NCI-H1092 (cell line): ENCODE data around the gene ARHGAP21.
"Not testable (repeated sequence)": the region's sequence is repeated elsewhere in the genome, so short reads cannot be mapped to it uniquely, and the experiment has no call there.

Experiments used
- DNase-seq: peaks from one replicate; lab custom pipeline; 2025; lab: John Stamatoyannopoulos, UW

The ARHGAP21 gene

DNA sequence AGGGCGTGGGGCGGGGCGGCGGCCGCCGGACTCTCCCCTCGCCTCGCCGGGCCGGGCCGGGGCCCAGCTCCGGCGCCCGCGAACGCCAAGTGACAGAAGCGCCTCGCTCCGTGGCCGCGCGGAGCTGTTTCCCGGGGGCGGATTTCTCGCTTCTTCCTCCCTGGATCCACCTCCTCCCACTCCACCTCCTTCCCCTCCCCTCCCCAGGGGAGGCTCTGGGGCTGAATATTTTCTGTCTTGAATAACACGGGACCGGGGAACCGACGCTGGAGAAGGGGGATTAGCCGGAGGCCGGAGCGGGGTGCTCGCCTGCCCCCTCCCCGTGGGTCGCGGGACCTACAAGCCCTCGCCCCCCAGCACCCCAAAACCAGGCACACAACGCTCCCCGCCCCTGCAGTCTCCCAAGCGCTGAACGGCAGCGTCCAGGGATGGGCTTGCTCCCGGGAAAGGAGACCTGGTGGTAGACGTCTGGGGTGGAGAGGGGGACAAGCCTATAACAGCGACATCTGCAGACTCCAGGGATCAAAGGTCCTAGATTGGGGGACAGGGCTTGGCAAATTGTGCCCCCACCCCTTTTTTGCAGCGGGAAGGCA lies at the start of gene ARHGAP21:
ARHGAP21 (minus strand) TSS at position 100 of the 593 bp plus-strand sequence. CDS start 1,988 bp downstream, outside the sequence.
- peak; percentile 22 for DNase-seq

DNA sequence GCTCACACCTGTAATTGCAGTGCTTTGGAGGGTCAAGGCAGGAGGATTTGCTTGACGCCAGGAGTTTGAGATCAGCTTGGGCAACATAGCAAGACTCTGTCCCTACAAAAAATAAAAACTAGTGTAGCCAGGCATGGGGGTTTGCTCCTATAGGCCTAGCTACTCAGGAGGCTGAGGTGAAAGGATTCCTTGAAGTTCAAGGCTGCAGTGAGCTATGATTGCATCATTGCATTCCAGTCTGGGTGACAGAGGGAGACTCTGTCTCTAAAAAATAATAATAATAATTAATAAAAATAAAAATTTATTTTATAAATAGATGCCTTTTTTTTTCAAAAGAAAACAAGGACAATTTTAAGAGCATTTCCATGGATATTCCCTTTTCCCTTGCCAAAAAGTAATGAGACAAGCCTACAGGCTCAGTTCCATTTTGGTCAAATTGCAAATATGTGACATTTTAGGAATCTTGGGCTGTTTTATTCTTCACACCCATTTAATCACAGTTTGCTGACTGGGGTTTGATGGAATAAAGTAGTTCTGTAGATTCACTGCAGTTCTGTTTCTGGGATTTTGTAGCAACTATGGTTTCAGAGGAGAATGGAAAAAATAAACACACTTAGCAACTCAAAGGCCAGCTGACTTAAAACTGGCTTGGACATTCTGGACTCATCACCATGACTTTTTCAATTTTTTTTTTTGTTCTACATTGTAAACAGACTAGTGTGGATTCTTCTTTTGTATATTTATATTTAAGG lies 48.4 kb upstream of the ARHGAP21 start:
- no peak for DNase-seq

DNA sequence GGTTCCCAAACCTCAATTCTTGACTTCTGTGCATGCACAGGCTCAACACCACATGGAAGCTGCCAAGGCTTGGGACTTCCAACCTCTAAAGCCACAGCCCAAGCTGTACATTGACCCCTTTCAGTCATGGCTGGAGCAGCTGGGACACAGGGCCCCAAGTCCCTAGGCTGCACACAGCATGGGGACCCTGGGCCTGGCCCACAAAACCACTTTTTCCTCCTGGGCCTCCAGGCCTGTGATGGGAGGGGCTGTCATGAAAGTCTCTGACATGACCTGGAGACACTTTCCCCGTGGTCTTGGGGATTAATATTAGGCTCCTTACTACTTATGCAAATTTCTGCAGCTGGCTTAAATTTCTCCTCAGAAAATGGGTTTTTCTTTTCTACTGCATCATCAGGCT lies 41.3 kb upstream of the ARHGAP21 start:
- not testable (repeated sequence) for DNase-seq

DNA sequence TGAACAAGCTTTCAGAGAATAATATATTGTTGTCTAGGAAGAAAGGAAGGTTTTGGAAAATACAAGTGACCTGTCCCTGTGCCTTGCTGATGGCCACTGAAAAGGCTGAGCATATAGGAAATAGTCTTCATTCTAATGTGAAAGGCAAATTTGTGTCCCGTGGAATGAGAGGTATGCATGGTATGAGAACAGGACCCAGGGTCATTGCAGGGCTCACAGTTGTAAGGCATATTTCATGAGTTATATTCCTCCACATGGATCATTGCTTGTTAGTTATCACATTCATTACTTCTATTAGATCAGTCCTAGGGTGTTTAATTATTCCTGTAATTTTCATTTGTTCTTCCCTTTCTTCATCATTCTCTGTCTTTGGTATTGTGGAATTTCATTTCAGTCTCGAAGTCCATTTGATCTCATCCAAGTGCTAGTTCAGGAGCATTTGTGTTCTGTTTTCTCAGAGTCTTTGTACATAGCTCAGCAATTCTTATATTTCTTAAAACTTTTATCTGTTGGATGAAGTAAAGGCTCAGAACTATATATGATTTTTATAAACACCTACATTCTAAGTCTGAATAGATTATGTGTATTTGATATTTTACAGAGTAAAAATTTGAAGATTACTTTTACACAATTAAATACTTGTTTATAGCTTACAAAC lies 39.4 kb upstream of the ARHGAP21 start:
- no peak for DNase-seq

DNA sequence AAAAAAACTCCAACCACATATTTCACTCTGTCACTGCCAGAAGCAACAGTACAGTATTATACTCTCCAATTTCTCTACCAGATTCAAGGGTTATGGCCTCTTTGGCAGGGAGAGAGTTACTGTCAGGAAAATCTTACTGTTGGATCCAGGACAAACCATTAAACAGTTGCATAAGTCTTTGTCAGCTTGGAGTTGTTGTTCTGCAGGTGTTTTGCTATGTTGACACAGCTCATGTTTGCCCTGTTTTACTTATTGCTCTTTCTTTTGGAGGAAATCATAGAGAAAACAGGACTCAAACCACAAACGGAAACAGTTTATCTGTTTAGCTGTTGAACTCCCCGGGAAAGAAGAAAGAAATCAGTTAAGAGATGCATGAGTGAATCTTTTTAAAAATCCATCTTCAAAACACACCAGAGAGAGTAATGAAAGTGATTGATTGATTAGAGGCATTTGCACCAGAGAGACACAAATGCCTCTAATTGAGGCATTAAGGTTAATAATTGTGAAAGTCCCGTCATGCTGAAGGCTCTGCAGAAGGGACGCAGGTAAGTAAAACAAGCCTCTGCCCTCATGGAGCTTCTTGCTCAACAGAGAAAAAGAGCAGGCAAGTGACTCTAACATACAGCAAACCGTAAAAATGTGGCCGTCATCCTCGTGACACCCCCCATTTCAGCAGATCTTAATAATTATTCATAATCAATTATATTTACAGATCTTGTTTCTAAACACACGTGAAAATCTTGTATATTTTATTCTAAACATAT lies 38.7 kb upstream of the ARHGAP21 start:
- DNase-seq: no peak

DNA sequence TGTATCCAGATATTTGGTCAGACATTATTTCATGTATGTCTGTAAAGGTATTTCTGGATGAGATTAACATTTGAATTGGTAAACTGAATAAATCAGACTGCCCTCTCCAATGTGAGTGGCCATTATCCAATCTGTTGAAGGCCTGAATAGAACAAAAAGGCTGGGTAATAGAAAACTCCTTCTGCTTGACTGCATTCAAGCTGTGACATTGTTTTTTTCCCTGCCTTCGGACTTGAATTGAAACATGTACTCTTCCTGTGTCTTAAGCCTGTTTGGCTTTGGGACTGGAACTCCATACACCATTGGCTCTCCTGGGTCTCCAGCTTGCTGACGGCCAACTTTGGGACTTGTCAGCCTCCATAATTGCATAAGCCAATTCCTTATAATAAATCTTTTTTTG lies 36.0 kb upstream of the ARHGAP21 start:
- DNase-seq: no peak

DNA sequence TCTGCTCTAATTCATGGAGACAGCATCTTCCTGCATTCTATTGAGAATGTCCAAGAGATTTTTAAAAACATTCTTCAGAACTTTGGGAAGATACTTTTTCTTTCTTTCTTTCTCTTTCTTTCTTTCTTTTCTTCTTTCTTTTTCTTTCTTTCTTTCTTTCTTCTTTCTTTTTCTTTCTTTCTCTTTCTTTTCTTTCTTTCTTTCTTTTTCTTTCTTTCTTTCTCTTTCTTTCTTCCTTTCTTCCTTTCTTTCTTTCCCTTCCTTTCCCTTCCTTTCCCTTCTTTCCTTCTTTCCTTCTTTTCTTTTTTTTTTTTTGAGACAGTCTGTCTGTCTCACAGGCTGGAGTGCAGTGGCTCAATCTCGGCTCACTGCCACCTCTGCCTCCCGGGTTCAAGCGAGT lies 34.6 kb upstream of the ARHGAP21 start:
- not testable (repeated sequence) for DNase-seq

DNA sequence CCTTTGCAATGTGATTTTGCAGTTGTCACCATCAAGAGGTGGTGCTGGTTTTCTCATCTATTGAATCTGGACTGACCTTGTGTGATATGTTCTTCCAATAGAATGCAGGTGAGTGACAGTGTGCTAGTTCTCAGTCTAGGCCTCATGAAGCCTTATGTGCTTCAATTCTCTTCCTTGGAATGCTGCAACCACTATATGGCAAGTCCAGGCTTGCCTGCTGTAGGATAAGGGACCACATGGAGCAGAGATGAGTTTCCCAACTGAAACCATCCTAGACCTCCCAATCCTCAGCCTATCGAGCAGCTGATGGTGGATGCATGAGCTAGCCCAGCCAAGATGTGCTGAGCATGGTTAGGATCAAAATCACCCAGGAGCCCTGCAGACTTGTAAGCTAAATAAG lies 32.6 kb upstream of the ARHGAP21 start:
- no peak for DNase-seq

DNA sequence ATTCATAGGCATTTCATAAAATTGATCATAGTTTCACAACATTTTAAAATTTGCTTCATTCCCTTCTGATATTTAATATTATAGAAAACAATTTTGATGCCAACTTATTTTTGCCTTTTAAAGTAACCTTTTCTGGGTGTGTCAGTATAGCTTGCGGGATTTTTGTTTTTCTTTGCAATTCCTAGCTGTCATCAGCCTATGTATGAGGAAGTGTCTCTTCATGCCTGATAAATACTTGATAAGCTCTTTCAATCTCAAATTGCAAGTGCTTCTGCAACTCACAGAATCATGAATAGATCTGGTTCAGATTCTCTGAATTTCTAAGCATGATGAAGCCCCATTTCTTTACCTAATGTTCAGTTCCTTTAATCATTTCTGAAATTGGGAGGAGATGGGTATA lies 28.0 kb upstream of the ARHGAP21 start:
- no peak for DNase-seq

DNA sequence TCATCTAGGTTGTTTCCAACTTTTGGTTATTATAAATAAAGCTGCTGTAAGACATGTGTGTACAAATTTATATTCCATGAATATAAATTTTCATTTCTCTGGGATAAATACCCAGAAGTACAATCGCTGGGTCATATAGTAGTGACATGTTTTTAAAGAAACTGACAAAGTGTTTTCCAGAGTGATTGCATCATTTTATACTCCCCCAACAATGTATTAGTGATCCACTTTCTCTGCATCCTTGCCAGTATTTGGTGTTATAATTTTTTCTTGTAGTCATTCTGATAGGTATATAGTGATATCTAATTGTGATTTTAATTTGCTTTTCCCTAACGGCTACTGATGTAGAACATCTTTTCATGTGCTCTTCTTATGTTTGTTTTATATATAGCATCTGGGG lies 27.0 kb upstream of the ARHGAP21 start:
- DNase-seq: no peak

DNA sequence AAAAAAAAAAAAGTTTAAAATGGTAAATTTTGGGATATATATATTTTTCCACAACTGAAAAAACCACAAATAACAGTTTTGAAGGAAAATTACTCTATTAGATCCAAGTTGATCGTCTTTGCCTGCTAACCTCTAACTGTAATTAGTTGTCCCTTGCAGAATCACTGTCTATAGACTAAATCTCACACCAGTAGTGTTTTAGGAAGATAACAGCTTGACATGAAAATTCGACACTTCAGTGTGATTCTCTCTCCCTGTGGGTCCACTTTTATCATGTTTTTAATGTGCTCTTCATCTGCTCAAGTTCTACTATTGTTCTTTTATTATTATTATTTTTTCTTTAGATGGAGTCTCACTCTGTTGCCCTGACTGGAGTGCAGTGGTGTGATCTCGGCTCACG lies 24.5 kb upstream of the ARHGAP21 start:
- no peak for DNase-seq

DNA sequence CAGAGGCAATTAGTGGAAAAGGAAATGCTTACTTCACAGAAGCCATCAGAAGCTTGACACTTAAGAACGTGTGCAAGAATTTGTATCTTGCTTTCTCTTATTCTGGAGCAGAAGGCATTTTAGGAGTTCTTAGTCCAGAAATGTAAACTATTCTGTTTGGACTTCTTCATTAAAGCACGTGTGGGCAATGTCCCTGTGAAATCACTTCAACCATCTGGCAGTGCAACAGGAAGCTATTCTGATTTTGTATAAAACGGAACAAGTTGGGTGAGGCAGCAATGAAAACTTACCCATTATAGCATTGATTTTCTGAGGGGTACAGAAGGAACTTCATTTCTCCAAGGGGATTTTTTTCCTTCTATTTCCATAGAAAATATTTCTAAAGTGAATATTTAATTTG lies 21.3 kb upstream of the ARHGAP21 start:
- no peak for DNase-seq

DNA sequence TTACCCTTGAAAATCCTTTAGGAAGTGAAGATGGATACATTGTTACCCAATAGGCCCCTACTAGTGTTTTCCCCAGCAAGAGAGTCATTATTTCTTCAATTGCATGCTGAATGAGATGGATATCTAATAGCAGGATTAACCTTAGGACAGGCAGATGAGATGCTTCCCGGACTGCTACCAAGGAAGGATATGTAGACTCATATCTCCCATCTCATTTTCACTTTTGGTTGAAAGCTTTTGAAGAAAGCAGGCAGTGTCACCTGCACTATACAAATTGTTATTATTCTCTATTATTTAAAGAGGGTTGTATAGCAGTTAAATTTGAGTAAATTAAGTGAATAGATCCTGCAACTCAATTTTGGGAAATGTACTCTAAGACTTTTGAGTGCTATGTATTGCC lies 17.0 kb upstream of the ARHGAP21 start:
- DNase-seq: no peak

DNA sequence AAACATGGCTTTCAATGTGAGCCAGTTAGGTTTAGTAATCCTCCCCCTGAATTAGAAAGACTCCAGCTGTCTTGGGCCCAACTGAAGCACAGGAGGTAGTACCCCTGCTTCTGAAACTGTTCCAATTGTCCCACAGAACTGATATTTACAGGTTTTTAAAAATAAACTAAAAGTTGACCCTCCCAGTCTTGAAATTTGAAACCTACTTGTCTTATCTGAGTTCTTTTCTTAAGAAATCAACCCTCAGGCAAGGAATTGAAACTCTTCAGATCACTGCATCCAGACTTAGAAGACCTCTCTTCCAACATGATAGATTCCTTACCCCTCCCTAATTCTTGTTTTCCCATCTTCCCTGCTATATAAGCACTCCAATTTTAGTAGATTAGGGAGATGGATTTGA lies 13.3 kb upstream of the ARHGAP21 start:
- DNase-seq: no peak

DNA sequence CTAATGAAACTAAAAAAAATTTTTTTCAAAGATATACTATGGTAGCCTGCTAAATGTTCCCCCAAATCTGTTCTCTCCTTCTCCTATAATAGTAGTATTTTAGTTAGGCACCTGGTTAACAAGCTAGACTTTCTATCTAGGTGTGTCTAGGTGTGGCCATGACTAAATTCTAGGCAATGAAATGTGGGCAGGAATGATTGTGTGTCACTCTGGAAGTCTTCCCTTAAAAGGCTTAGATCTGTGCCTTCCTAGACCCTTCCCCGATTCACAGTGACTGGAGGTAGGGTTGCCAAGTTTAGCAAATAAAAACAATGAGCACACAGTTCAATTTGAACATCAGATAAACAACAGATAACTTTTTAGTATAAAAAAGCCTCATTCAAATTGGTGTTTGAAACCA lies 8.3 kb upstream of the ARHGAP21 start:
- no peak for DNase-seq

DNA sequence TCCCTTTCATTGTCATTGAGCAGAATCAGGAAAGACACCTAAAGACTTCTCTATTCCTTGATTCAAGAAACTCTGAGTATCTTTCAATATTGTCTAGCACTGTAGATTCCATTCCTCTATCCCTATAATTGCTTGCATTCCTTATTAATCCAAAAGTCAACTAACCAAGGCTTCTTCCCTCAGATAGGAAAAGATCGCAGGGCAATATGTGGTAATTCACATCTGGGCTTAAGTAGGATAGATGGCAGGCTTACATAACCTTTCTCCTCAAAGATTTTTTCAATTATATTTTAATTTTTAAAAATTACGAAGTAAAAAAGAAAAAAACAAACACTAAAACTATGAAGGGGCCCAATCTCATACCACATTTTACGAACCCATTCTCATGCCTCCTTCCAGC lies 7.1 kb upstream of the ARHGAP21 start:
- no peak for DNase-seq

DNA sequence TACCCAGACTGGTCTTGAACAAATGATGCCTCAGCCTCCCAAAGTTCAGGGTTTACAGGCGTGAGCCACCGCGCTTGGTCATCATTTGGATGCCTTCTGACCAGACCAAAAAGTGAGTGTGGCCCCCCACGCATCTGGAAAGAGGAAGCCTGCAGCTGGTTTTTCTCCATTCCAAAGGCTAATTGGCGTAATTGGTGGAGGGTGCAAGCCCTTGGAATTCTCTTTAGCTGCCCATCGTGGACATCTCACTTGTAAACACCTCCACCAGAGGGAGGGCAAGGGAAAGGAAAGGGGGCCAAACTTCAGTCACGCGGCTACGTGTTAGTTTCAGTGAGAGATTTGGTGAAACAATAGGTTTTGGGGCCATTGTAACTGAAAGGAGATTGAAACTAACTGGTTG lies 4.1 kb upstream of the ARHGAP21 start:
- no peak for DNase-seq

DNA sequence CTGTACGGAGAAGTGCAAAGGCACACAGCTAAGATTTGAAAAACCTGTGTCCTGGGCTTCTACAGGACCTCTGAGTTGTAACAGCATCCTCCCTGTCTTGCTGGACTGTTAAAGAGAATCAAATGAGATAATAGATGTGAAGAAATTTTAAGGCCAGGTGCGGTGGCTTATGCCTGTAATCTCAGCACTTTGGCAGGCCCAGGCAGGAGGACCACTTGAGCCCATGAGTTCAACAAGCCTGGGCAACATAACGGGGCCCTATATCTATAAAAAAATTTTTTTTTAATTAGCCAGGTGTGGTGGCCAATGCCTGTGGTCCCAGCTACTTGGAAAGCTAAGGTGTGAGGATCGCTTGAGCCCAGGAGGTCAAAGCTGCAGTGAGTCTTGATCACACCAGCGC lies 2.9 kb upstream of the ARHGAP21 start:
- DNase-seq: no peak

DNA sequence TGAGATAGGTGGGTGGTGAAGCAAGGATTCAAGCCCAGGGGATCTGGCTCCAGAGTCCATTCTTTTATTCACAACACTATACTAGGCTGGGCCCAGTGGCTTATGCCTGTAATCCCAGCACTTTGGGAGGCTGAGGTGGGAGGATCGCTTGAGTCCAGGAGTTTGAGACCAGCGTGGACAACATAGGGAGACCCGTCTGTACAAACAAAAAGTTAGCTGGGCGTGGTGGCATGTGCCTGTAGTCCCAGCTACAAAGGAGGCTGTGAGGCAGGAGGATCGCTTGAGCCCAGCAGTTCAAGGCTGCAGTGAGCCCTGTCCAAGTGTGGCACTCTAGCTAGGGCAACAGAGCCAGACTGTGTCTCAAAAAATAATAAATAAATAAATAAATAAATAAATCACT lies 2.3 kb upstream of the ARHGAP21 start:
- DNase-seq: not testable (repeated sequence)

DNA sequence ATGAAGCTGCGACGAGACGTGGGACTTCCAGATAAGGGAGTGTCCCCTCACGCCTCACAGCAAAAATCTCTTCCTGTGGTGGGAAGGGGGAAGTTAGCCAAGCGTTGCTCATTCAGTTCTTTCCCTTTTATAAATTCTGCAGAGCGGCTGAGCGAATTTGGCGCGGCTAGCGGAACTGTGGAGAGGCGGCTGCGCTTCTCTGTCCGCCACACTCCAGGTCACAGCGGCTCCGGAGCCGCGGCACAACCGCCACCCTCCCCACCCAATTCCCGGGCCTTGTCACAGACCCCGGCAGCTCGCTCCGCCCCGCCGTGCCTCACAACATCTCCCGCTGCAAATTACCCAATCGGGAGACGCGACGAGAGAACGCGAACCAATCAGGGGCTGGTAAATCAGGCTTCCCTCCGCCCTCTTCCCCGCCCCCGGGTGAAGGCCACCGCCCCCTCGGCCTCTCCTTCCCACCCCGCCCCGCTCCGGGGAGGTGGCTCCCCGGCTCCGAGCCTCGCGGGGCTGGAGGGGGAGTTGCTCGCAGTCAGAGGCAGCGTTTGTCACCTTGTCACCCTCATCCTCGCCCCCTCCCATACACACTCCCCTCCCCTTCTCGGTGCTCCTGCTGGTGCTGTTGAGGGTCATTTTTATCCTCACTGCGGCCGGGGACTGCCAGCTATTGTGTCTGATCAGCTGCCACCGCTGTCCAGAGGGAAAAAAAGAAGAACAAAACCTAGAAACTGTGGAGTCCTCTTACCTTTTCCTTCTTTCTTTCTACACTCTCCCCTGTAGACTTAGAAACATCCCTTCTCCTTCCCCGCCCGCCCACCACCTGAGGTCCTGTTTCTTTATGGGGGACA lies 918 bp upstream of the ARHGAP21 start:
- peak; percentile 95 for DNase-seq

DNA sequence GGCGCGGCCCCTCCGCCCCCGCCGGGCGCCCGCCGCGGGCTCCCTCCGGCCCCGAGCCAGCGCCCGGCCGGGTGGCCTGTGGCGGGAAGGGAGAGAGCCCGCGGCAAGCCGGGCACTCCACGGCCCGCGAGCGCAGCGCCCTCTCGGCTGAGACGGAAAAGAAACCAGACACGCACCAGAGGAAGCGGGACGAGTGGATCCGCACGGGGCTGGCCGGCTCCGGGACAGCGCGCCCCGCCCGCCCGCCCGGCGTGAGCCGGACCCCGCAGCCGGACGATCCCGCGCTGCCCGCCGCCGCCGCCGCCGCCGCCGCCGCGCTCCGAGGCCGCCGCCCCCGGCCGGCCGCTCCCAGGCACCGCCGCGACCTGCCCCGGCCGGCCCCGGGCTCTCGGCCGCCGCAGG lies 300 bp downstream of the ARHGAP21 start:
- DNase-seq: no peak
